Mesendoderm (in vitro differentiated cells): ENCODE data around the gene DSCAML1.

ENCODE experiments used
- DNase-seq: peaks from one replicate; pipeline ENCODE4 v3.0.0; 2013
- H2AK5ac ChIP-seq: 2 replicates; pipeline ENCODE4 v1.6.1; 2013; ENCODE audit warnings: low read length, inconsistent platforms
- H2BK120ac ChIP-seq: 2 replicates; pipeline ENCODE4 v1.6.1; 2013; ENCODE audit warnings: low read depth, mild to moderate bottlenecking, low read length, moderate library complexity, mixed read lengths
- H2BK15ac ChIP-seq: replicated peaks from 2 replicates; pipeline ENCODE4 v1.6.1; 2013; ENCODE audit warnings: low read depth, mild to moderate bottlenecking, moderate library complexity
- H2BK5ac ChIP-seq: 2 replicates; pipeline ENCODE4 v1.6.1; 2013; ENCODE audit warnings: low read length, inconsistent platforms
- H3K18ac ChIP-seq: 2 replicates; pipeline ENCODE4 v1.6.1; 2013; ENCODE audit warnings: mild to moderate bottlenecking, low read length, mixed read lengths
- H3K23ac ChIP-seq: one replicate; pipeline ENCODE4 v1.6.1; 2013; ENCODE audit warnings: low read length
- H3K27ac ChIP-seq: 2 replicates; pipeline ENCODE4 v1.5.1; 2013; ENCODE audit warnings: low read depth, mild to moderate bottlenecking, inconsistent platforms, low read length, moderate library complexity
- H3K27me3 ChIP-seq: 2 replicates; pipeline ENCODE4 v1.6.1; 2013; ENCODE audit warnings: low read length, control low read depth, mild to moderate bottlenecking, inconsistent platforms; ENCODE audit not compliant: insufficient read depth, poor library complexity
- H3K36me3 ChIP-seq: 2 replicates; pipeline ENCODE4 v1.6.1; 2013; ENCODE audit warnings: low read length, inconsistent platforms; ENCODE audit not compliant: control insufficient read depth, insufficient read depth
- H3K4ac ChIP-seq: one replicate; pipeline ENCODE4 v1.6.1; 2013; ENCODE audit warnings: low read depth, mild to moderate bottlenecking, low read length, moderate library complexity
- H3K4me1 ChIP-seq: 2 replicates; pipeline ENCODE4 v1.6.1; 2013; ENCODE audit warnings: low read depth, low read length, inconsistent platforms; ENCODE audit not compliant: control insufficient read depth
- H3K4me2 ChIP-seq: 2 replicates; pipeline ENCODE4 v1.6.1; 2013; ENCODE audit warnings: low read length
- H3K4me3 ChIP-seq: 2 replicates; pipeline ENCODE4 v1.5.1; 2013; ENCODE audit warnings: mild to moderate bottlenecking, low read length
- H3K56ac ChIP-seq: one replicate; pipeline ENCODE4 v1.6.1; 2013; ENCODE audit warnings: low read length
- H3K79me1 ChIP-seq: 2 replicates; pipeline ENCODE4 v1.6.1; 2013; ENCODE audit warnings: low read length, inconsistent platforms
- H3K79me2 ChIP-seq: 2 replicates; pipeline ENCODE4 v1.6.1; 2013; ENCODE audit warnings: mild to moderate bottlenecking, low read length; ENCODE audit not compliant: control insufficient read depth, insufficient read depth
- H3K9ac ChIP-seq: 2 replicates; pipeline ENCODE4 v1.6.1; 2013; ENCODE audit warnings: low read length, inconsistent platforms
- H4K5ac ChIP-seq: one replicate; pipeline ENCODE4 v1.6.1; 2013; ENCODE audit warnings: low read length
- H4K8ac ChIP-seq: one replicate; pipeline ENCODE4 v1.6.1; 2013; ENCODE audit warnings: low read depth, mild to moderate bottlenecking, control low read depth, low read length, moderate library complexity
- WGBS: extraction: QIAGEN DNeasy Blood & Tissue Kit; methylation state at CpG from one replicate; pipeline ENCODE4 v1.1.7; 2013; ENCODE audit warnings: low lambda C conversion rate, missing lambda C conversion rate; ENCODE audit not compliant: insufficient coverage; ENCODE audit errors: extremely low coverage; 5-methylcytosine and 5-hydroxymethylcytosine counted together

The DSCAML1 gene

DNA sequence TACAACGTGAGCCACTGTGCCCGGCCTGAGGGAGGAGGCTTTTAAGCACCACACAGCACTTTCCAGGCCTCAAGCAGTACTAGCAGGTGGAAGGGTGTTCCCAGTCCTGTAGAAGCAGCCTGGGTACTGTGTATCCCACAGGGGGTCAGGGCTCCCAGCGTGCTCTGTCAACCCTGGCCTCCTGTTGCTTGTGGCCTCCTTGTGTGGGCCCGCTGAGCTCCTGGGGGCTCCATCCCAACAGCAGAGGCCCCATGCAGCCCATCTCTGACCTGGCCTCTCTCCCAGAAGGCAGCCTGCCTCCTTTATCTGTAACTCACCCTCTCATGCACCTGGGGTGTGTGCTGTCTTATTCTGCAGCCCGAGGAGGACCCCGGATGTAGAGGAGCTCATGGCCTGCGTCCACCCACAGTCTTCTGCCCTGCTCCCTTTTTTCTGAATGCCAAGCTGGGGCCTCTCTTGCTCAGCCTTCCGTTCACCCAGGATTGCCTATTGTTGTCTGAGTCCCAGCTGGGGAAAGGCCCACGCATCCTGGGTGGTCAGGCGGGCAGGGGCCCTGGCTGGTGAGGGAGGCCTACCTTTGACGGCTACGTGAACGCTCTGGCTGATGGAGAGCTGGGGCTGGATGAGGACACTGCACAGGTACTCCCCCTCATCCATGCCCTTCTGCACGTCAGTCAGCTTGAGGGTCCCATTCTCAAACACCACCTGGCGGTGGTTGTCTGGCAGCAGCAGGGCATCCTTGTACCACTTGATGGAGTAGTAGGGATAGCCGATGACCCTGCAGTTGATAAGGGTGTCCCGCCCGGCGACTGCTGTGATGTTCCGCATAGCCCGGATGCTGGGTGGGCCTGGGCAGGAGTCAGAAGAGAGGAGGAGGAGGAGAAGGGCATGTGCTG is 280.9 kb downstream of the DSCAML1 start:
- no peak overlapping the region for H3K4ac ChIP-seq
- H3K36me3 ChIP-seq = no peaks in the 10 kb centered on the region
- H3K9ac ChIP-seq = no peak overlapping the region
- H3K4me2 ChIP-seq = no peak overlapping the region
- no peaks in the 10 kb centered on the region for H3K79me2 ChIP-seq
- H2BK15ac ChIP-seq = no peak overlapping the region
- no peak overlapping the region for H3K27ac ChIP-seq
- no peak overlapping the region for H3K56ac ChIP-seq
- no peaks in the 10 kb centered on the region for H3K27me3 ChIP-seq
- no peak overlapping the region for H3K23ac ChIP-seq
- no peak overlapping the region for H3K18ac ChIP-seq
- H3K4me1 ChIP-seq = peaks cover 6% of the 10 kb centered on the region
- H2BK120ac ChIP-seq = no peak overlapping the region
- no CpG with 5 or more reads among the region's 21 CpGs for WGBS
- no peak overlapping the region for H3K4me3 ChIP-seq
- no peak overlapping the region for H4K8ac ChIP-seq
- H3K79me1 ChIP-seq = no peaks in the 10 kb centered on the region
- H4K5ac ChIP-seq = no peak overlapping the region
- H2BK5ac ChIP-seq = no peak overlapping the region
- no peak overlapping the region for H2AK5ac ChIP-seq
- DNase-seq = peak; percentile 30

DNA sequence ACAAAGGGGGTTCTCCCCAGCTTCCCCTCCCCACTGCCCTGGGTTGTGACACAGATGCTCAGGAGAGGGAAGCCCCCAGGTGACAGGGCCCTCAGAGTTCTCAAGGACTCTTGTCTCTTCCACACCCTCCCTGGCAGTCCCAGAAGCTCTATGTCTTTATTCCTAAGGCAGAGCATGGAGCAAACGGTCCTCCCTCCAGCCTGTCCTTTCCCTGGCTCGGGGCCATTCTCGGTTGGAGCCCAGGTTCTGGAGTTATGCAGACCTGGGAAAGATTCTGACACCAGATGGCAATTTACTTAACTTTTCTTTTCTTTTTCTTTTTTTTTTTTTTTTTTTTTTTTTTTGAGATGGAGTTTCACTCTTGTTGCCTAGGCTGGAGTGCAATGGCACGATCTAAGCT is 282.8 kb downstream of the DSCAML1 start:
- H3K4ac ChIP-seq = no peak overlapping the region
- H3K79me2 ChIP-seq = no peaks in the 10 kb centered on the region
- no peak overlapping the region for H3K4me2 ChIP-seq
- DNase-seq = no peak
- H2BK15ac ChIP-seq = no peak overlapping the region
- no peak overlapping the region for H4K8ac ChIP-seq
- no peaks in the 10 kb centered on the region for H3K27me3 ChIP-seq
- H2BK5ac ChIP-seq = no peak overlapping the region
- no peak overlapping the region for H3K23ac ChIP-seq
- H2BK120ac ChIP-seq = no peak overlapping the region
- H3K9ac ChIP-seq = no peak overlapping the region
- H3K4me3 ChIP-seq = no peak overlapping the region
- no peaks in the 10 kb centered on the region for H3K36me3 ChIP-seq
- no peak overlapping the region for H3K56ac ChIP-seq
- no peak overlapping the region for H2AK5ac ChIP-seq
- H4K5ac ChIP-seq = no peak overlapping the region
- H3K18ac ChIP-seq = no peak overlapping the region
- H3K4me1 ChIP-seq = peaks cover 11% of the 10 kb centered on the region
- no CpG with 5 or more reads among the region's 4 CpGs for WGBS
- H3K79me1 ChIP-seq = no peaks in the 10 kb centered on the region
- H3K27ac ChIP-seq = no peak overlapping the region

DNA sequence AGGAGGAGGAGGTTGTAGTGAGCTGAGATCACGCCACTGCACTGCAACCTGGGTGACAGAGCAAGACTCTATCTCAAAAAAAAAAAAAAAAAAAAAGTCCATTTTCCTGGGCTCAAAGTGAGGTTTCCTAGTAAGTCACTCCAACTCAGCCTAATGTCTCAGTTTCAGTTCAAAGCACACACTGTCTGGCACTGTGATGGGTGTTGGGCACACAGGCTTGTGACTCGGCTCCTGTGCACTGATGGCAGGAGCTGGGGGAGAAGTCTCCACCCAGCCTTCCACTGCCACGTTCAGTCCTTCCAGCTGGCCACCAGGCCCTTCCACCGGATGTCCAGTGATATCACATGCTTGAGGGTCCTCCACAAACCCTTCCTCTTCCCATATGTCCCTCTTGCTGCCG is 283.4 kb downstream of the DSCAML1 start:
- Histone ChIP-seq H3K4me3 (no peak overlapping the region), H2BK15ac (no peak overlapping the region), H2BK120ac (no peak overlapping the region), H2AK5ac (no peak overlapping the region), H3K9ac (no peak overlapping the region), H4K5ac (no peak overlapping the region), H2BK5ac (no peak overlapping the region), H3K4me1 (peaks cover 11% of the 10 kb centered on the region), H3K79me1 (no peaks in the 10 kb centered on the region), H3K4ac (no peak overlapping the region), H3K23ac (no peak overlapping the region), H4K8ac (no peak overlapping the region), H3K27me3 (no peaks in the 10 kb centered on the region), H3K4me2 (no peak overlapping the region), H3K36me3 (no peaks in the 10 kb centered on the region), H3K56ac (no peak overlapping the region), H3K18ac (no peak overlapping the region), H3K79me2 (no peaks in the 10 kb centered on the region), H3K27ac (no peak overlapping the region)
- no peak for DNase-seq
- no CpG with 5 or more reads among the region's 5 CpGs for WGBS

DNA sequence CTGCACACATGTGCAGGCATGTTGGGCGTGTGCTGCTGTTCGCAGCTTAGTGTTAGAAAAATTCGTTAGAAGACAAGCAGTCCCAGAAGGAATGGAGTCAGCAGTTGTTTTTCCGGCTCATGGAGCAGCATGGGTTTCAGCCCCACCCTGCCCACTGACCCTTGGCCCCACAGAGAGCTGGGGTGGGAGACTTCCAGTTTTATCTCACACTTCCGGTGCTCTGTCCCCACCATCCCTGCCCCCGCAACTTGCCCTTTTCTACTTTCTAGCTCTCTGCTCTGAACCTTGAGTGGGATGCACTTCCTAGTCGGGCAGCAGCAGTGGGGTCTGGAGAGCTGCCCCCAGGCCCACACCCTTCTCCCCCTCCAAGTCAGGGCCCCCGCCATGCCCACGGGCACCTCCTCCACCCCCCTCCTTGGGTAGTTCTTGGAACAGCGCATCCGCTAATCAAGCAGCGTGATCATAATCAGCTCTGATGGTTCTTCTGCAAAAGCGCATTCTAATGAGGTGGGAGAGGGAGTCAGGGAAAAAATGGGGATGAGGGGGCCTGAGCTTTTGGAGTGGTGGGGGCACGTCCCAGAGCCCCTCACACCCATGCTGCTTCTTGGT is 285.0 kb downstream of the DSCAML1 start:
- H2BK15ac ChIP-seq = no peak overlapping the region
- peak overlapping the region; percentile 32 for H3K18ac ChIP-seq
- peak overlapping the region; percentile 68 for H2BK5ac ChIP-seq
- H3K23ac ChIP-seq = no peak overlapping the region
- no peaks in the 10 kb centered on the region for H3K79me1 ChIP-seq
- DNase-seq = peak; percentile 34
- no peak overlapping the region for H3K27ac ChIP-seq
- H3K56ac ChIP-seq = peak overlapping the region; percentile 71
- no peak overlapping the region for H4K8ac ChIP-seq
- H3K27me3 ChIP-seq = no peaks in the 10 kb centered on the region
- no peak overlapping the region for H3K4me3 ChIP-seq
- H3K4ac ChIP-seq = no peak overlapping the region
- H3K79me2 ChIP-seq = no peaks in the 10 kb centered on the region
- H2BK120ac ChIP-seq = no peak overlapping the region
- no peak overlapping the region for H2AK5ac ChIP-seq
- H3K9ac ChIP-seq = no peak overlapping the region
- no peak overlapping the region for H4K5ac ChIP-seq
- no peaks in the 10 kb centered on the region for H3K36me3 ChIP-seq
- WGBS = no CpG with 5 or more reads among the region's 14 CpGs
- no peak overlapping the region for H3K4me2 ChIP-seq
- peaks cover 11% of the 10 kb centered on the region for H3K4me1 ChIP-seq

DNA sequence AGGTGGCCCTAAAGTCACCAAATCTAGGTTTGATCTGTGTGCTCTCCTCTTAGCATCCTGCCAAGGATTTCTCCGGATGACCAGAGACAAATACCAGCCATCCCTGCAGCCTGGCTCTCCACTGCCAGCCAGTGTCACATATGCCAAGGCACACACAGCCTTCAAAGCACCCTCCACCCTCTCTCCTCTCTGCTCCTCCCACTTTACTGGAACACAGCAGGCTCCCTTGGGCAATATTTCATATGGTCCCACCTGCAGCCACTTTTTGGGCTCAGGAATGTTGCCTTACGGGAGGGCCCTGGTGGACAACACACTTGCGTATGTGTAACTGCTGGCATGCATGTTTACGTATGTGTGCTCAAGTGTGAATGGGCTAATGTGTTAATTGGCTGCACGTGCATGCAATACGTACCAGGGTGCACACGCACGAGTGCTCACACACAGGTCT is 285.5 kb downstream of the DSCAML1 start:
- Histone ChIP-seq H3K27ac (no peak overlapping the region), H3K4ac (no peak overlapping the region), H3K23ac (no peak overlapping the region), H2AK5ac (no peak overlapping the region), H3K79me1 (no peaks in the 10 kb centered on the region), H3K4me3 (no peak overlapping the region), H3K27me3 (no peaks in the 10 kb centered on the region), H3K9ac (no peak overlapping the region), H2BK5ac (peak overlapping the region; percentile 68), H3K79me2 (no peaks in the 10 kb centered on the region), H4K5ac (no peak overlapping the region), H2BK15ac (no peak overlapping the region), H3K36me3 (no peaks in the 10 kb centered on the region), H3K4me1 (peaks cover 11% of the 10 kb centered on the region), H4K8ac (no peak overlapping the region), H2BK120ac (no peak overlapping the region), H3K56ac (peak overlapping the region; percentile 71), H3K4me2 (no peak overlapping the region), H3K18ac (no peak overlapping the region)
- no peak for DNase-seq
- WGBS = no CpG with 5 or more reads among the region's 8 CpGs
